Aorta (tissue), 5 donors: ENCODE measurements around the gene PYGO2. TPM values are rescaled to one million over a fixed set of nuclear protein-coding genes. Genes with fewer than 3 reads are reported as not detected.

ENCODE experiments used
- ATAC-seq: fragments of 200-7000 bp; cut with Tn5 transposase; one replicate; pipeline ENCODE4 v1.9.1; 2022; ENCODE audit warnings: moderate library complexity; ENCODE audit not compliant: low FRiP score
- DNase-seq, 2 donors: peaks; one replicate each; pipeline ENCODE4 v3.0.0-alpha.2; 2020
- H3K27ac ChIP-seq, 2 donors: one replicate each; pipeline ENCODE4 v1.5.1; 2013; ENCODE audit warnings: low read length in 2 of 2, mild to moderate bottlenecking in 2 of 2, moderate library complexity in 2 of 2, control low read depth in 1 of 2, inconsistent platforms in 1 of 2, low read depth in 1 of 2
- H3K27me3 ChIP-seq, 2 donors: one replicate each; pipeline ENCODE4 v1.6.1; 2013; ENCODE audit warnings: control low read depth in 1 of 2, low read length in 1 of 2, mild to moderate bottlenecking in 1 of 2, moderate library complexity in 1 of 2; ENCODE audit not compliant: insufficient read depth in 2 of 2, control insufficient read depth in 1 of 2
- H3K36me3 ChIP-seq, 2 donors: one replicate each; pipeline ENCODE4 v1.6.1; 2013; ENCODE audit warnings: control low read depth in 1 of 2, low read length in 1 of 2, mild to moderate bottlenecking in 1 of 2; ENCODE audit not compliant: insufficient read depth in 2 of 2, control insufficient read depth in 1 of 2
- H3K4me1 ChIP-seq, 2 donors: one replicate each; pipeline ENCODE4 v1.6.1; 2013; ENCODE audit warnings: low read length in 2 of 2, control low read depth in 1 of 2, mild to moderate bottlenecking in 1 of 2, moderate library complexity in 1 of 2; ENCODE audit not compliant: insufficient read depth in 2 of 2, control insufficient read depth in 1 of 2
- H3K4me3 ChIP-seq, 2 donors: one replicate each; pipeline ENCODE4 v1.5.1; 2013; ENCODE audit warnings: low read length in 2 of 2, control low read depth in 1 of 2, mild to moderate bottlenecking in 1 of 2
- H3K9me3 ChIP-seq: one replicate; pipeline ENCODE4 v1.6.1; 2013; ENCODE audit warnings: mild to moderate bottlenecking, low read length; ENCODE audit not compliant: control insufficient read depth
- WGBS, 2 donors: extraction: QIAGEN DNeasy Blood & Tissue Kit; methylation state at CpG; one replicate each; pipeline ENCODE4 v1.1.7; 2013; 5-methylcytosine and 5-hydroxymethylcytosine counted together
- intact Hi-C, 2 donors: fragments of 100-400 bp; cut with DNase I; formaldehyde crosslinking; loops; one replicate each; pipeline versions ENCODE4 v1.14.2 to v1.15.0; 2022
- polyA plus RNA-seq, 2 donors: library from polyadenylated mRNA; stranded (reverse); fragments of 200-250 nt; gene quantifications; one replicate each; pipeline ENCODE4 v1.2.3, GENCODE V29; 2013
- total RNA-seq, 2 donors: library from RNA; stranded (reverse); fragmentation: NEBNext Ultra II Directional; extraction: Animal tissue kit (Norgen Biotek cat#: 25700); gene quantifications; one replicate each; pipeline ENCODE4 v1.2.1, GENCODE V29; 2021
- donor health status: healthy with polysubstance abuse.
- donor health status: Bipolar disorder and iron deficiency.
- donor health status: DM: no; HTN: no; CAD: no.
- donor health status: DM: no; HTN: no; CAD: no.
- donor health status: DM: yes; HTN: yes; CAD: no.

PYGO2 gene
- total and polyA plus RNA-seq, 4 donors: 11.6 to 23.6 (median 16.9) TPM

- ATAC-seq (no peak), DNase-seq (peak in 1 of 2 donors; percentile 32)
- WGBS, 2 donors: 88 to 92% methylated on average over 7 of the region's 7 CpGs
- intact Hi-C loops: loop anchor here in 1 of 2 donors (5.0 kb wide), 2 partner anchors 63 to 382 kb away; partner anchors contain the start of genes UBE2Q1 and ZBTB7B
- Histone ChIP-seq H3K4me1 (no peaks in the 10 kb centered on the region), H3K27ac (peak overlapping the region in 1 of 2 donors; percentile 9), H3K9me3 (no peaks in the 10 kb centered on the region), H3K27me3 (no peaks in the 10 kb centered on the region), H3K4me3 (no peak overlapping the region), H3K36me3 (no peaks in the 10 kb centered on the region)
Measured at GRCh38 chr1:154938604-154939399, 22.8 kb downstream of the PYGO2 start.

- Histone ChIP-seq H3K4me1 (no peaks in the 10 kb centered on the region), H3K27me3 (no peaks in the 10 kb centered on the region), H3K4me3 (peak overlapping the region in 1 of 2 donors; percentile 12), H3K36me3 (no peaks in the 10 kb centered on the region), H3K27ac (peak overlapping the region; percentile 68 to 86), H3K9me3 (no peaks in the 10 kb centered on the region)
- ATAC-seq: no peak
- DNase-seq: peak in 1 of 2 donors; percentile 40
- 76 to 81% methylated on average over 8 of the region's 8 CpGs for WGBS, 2 donors
- intact Hi-C loops: loop anchor here in 1 of 2 donors (5.0 kb wide), 2 partner anchors 64 to 381 kb away; partner anchors contain the start of genes UBE2Q1 and ZBTB7B
Measured at GRCh38 chr1:154937988-154938386, 23.6 kb downstream of the PYGO2 start.

GRCh38 chr1:154937085-154937987 is 24.2 kb downstream of the PYGO2 start:
- DNase-seq (peak; percentile 96 to 97), ATAC-seq (peak; percentile 94)
- H3K27me3 ChIP-seq: no peaks in the 10 kb centered on the region
- peak overlapping the region; percentile 64 to 68 for H3K27ac ChIP-seq
- intact Hi-C loops: loop anchor here in 1 of 2 donors (5.0 kb wide), 2 partner anchors 65 to 380 kb away; partner anchors contain the start of genes UBE2Q1 and ZBTB7B
- H3K4me1 ChIP-seq: no peaks in the 10 kb centered on the region
- H3K36me3 ChIP-seq: no peaks in the 10 kb centered on the region
- WGBS, 2 donors: 0% methylated on average over 36 of the region's 36 CpGs
- H3K4me3 ChIP-seq: peak overlapping the region; percentile 12 to 42
- H3K9me3 ChIP-seq: no peaks in the 10 kb centered on the region

- H3K27ac ChIP-seq: peak within 1 kb of the TSS; percentile 68 to 95
- peak; percentile 97 for DNase-seq
- ATAC-seq: peak; percentile 97
- H3K4me3 ChIP-seq: peak within 1 kb of the TSS; percentile 42 to 51
- H3K36me3 ChIP-seq: peaks cover 0 to 1% of the 10 kb centered on the region in 2 donors
- no peaks in the 10 kb centered on the region for H3K27me3 ChIP-seq
- intact Hi-C loops: loop anchor here in 1 of 2 donors (1.0 to 5.0 kb wide), 3 partner anchors 66 to 379 kb away; partner anchors contain the start of genes UBE2Q1 and ZBTB7B
- WGBS, 2 donors: 0% methylated on average over 45 of the region's 45 CpGs
- H3K4me1 ChIP-seq: no peaks in the 10 kb centered on the region
- H3K9me3 ChIP-seq: no peaks in the 10 kb centered on the region
Measured at GRCh38 chr1:154936555-154937084, 25.0 kb downstream of the PYGO2 start, which contains the start of gene PMVK. Gene PMVK (minus strand): TSS chr1:154936719. CDS start chr1:154936685, 34 bp downstream.

- DNase-seq (no peak), ATAC-seq (no peak)
- WGBS, 2 donors: 21 to 28% methylated on average over 27 of the region's 27 CpGs
- H3K27ac ChIP-seq: peak overlapping the region in 1 of 2 donors; percentile 95
- no peaks in the 10 kb centered on the region for H3K27me3 ChIP-seq
- intact Hi-C loops: loop anchor here in 1 of 2 donors (1.0 to 5.0 kb wide), 3 partner anchors 66 to 379 kb away; partner anchors contain the start of genes UBE2Q1 and ZBTB7B
- no peaks in the 10 kb centered on the region for H3K4me1 ChIP-seq
- H3K4me3 ChIP-seq: peak overlapping the region; percentile 42 to 51
- no peaks in the 10 kb centered on the region for H3K9me3 ChIP-seq
- H3K36me3 ChIP-seq: peaks cover 0 to 1% of the 10 kb centered on the region in 2 donors
Measured at GRCh38 chr1:154935749-154936554, 25.6 kb downstream of the PYGO2 start.

GRCh38 chr1:154934358-154934948 is 27.1 kb downstream of the PYGO2 start:
- no peaks in the 10 kb centered on the region for H3K9me3 ChIP-seq
- H3K36me3 ChIP-seq: peaks cover 0 to 1% of the 10 kb centered on the region in 2 donors
- no peak for ATAC-seq
- H3K4me3 ChIP-seq: no peak overlapping the region
- no peaks in the 10 kb centered on the region for H3K27me3 ChIP-seq
- no peak for DNase-seq
- H3K4me1 ChIP-seq: no peaks in the 10 kb centered on the region
- 94 to 98% methylated on average over 5 of the region's 5 CpGs for WGBS, 2 donors
- no peak overlapping the region for H3K27ac ChIP-seq
- intact Hi-C loops: no loop called here

GRCh38 chr1:154931940-154932487 is 29.6 kb downstream of the PYGO2 start:
- no peak overlapping the region for H3K27ac ChIP-seq
- H3K4me1 ChIP-seq: no peaks in the 10 kb centered on the region
- no peaks in the 10 kb centered on the region for H3K9me3 ChIP-seq
- WGBS, 2 donors: 87 to 90% methylated on average over 11 of the region's 11 CpGs
- no peak overlapping the region for H3K4me3 ChIP-seq
- no peaks in the 10 kb centered on the region for H3K27me3 ChIP-seq
- intact Hi-C loops: no loop called here
- H3K36me3 ChIP-seq: peaks cover 0 to 5% of the 10 kb centered on the region in 2 donors
- DNase-seq (no peak), ATAC-seq (no peak)
